Neutrophil (primary cell): ENCODE measurements around the gene UBASH3A.

Experiments used
- H3K27ac ChIP-seq: fragments of 200-600 bp; sonication (generic); 2 replicates; pipeline ENCODE4 v1.5.1; 2016; ENCODE audit warnings: mild to moderate bottlenecking, moderate library complexity
- H3K27me3 ChIP-seq: fragments of 200-600 bp; sonication (generic); 2 replicates; pipeline ENCODE4 v1.6.0; 2016; ENCODE audit warnings: mild to moderate bottlenecking
- H3K36me3 ChIP-seq: fragments of 200-600 bp; sonication (generic); 2 replicates; pipeline ENCODE4 v1.5.1; 2017
- H3K4me1 ChIP-seq, 2 experiments: fragments of 200-600 bp in 1 of 2; sonication (generic) in 1 of 2; 1 replicate in 1 of 2; 2 replicates in 1 of 2; pipeline versions ENCODE4 v1.5.1 to v1.6.1; 2013 to 2016; ENCODE audit warnings: low read depth in 1 of 2, low read length in 1 of 2, mild to moderate bottlenecking in 1 of 2, moderate library complexity in 1 of 2; ENCODE audit not compliant: control insufficient read depth in 1 of 2, insufficient read depth in 1 of 2
- H3K4me3 ChIP-seq, 2 experiments: fragments of 200-600 bp in 1 of 2; sonication (generic) in 1 of 2; 1 replicate in 1 of 2; 2 replicates in 1 of 2; pipeline ENCODE4 v1.5.1; 2013 to 2016; ENCODE audit warnings: low read depth in 1 of 2, low read length in 1 of 2, mild to moderate bottlenecking in 1 of 2, moderate library complexity in 1 of 2
- H3K9me3 ChIP-seq: fragments of 200-600 bp; sonication (generic); 2 replicates; pipeline ENCODE4 v1.5.1; 2016
- TF ChIP-seq, protein P1 (sequence below): fragments of 200-600 bp; sonication (generic); IDR thresholded peaks from 2 replicates; pipeline ENCODE4 v1.5.1; 2016; ENCODE audit warnings: antibody characterized with exemption

Gene UBASH3A

DNA sequence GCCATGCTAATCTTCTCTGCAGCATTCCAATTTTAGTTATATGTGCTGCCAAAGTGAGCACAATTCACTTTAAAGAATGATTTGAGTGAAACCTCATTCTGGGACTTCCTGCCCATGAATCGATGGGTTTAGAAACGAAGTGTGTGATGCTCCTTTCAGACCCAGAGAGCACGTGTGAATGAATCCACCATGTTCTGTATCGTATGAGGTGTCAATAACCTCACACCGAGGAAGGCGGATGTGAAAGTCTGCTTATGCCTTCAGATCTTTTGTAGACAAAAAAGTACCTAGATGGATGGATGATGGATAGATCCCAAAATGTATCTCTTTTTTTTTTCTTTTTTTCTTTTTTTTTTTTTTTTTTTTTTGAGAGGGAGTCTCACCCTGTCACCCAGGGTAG is 13.8 kb downstream of the UBASH3A start:
- H3K9me3 ChIP-seq: no peaks in the 10 kb centered on the region
- no peaks in the 10 kb centered on the region for H3K36me3 ChIP-seq
- H3K4me3 ChIP-seq: no peak overlapping the region
- H3K27me3 ChIP-seq: no peaks in the 10 kb centered on the region
- TF ChIP-seq, protein P1, sequence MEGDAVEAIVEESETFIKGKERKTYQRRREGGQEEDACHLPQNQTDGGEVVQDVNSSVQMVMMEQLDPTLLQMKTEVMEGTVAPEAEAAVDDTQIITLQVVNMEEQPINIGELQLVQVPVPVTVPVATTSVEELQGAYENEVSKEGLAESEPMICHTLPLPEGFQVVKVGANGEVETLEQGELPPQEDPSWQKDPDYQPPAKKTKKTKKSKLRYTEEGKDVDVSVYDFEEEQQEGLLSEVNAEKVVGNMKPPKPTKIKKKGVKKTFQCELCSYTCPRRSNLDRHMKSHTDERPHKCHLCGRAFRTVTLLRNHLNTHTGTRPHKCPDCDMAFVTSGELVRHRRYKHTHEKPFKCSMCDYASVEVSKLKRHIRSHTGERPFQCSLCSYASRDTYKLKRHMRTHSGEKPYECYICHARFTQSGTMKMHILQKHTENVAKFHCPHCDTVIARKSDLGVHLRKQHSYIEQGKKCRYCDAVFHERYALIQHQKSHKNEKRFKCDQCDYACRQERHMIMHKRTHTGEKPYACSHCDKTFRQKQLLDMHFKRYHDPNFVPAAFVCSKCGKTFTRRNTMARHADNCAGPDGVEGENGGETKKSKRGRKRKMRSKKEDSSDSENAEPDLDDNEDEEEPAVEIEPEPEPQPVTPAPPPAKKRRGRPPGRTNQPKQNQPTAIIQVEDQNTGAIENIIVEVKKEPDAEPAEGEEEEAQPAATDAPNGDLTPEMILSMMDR: no peak
- H3K4me1 ChIP-seq: no peaks in the 10 kb centered on the region
- no peak overlapping the region for H3K27ac ChIP-seq

DNA sequence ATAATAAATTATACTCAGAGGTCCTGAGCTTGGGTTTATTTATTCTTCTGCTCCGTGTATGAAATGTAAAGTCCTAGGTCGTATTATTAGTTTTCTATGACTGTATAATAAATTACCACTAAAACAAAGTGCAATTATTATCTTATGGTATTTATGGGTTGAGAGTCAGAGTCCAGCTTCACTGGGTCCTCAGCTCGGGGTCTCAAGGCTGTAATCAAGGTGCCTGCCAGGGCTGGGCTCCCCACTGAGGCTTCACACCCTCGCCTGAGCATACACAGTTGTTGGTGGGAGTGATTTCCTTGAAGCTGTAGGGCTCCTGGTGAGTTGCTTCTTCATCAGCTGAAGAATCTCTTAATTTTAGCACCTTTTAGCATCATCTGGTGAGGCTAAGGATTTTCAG is 15.2 kb downstream of the UBASH3A start:
- Histone ChIP-seq H3K4me3 (no peak overlapping the region), H3K9me3 (no peaks in the 10 kb centered on the region), H3K36me3 (no peaks in the 10 kb centered on the region), H3K4me1 (no peaks in the 10 kb centered on the region), H3K27me3 (no peaks in the 10 kb centered on the region), H3K27ac (no peak overlapping the region)
- TF ChIP-seq, protein P1: no peak

DNA sequence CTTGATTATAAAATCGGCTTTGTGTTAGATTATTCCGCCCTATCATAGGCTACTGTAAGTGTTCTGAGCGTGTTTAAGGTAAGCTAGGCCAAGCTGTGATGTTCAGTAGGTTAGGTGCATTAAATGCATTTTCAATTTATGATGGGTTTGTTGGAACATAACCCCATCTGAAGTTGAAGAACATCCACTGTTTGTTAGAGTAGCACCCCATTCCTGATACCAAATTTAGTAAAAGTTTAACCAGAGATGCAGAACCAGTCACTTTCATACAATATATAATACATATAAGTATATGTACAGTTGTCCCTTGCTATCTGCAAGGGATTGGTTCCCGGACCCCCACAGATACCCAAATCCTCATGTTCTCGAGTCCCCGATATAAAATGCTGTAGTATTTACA is 16.1 kb downstream of the UBASH3A start:
- no peak overlapping the region for H3K27ac ChIP-seq
- H3K4me3 ChIP-seq: no peak overlapping the region
- TF ChIP-seq, protein P1: no peak
- no peaks in the 10 kb centered on the region for H3K9me3 ChIP-seq
- no peaks in the 10 kb centered on the region for H3K27me3 ChIP-seq
- H3K4me1 ChIP-seq: peaks cover 4 to 7% of the 10 kb centered on the region in 2 experiments
- no peaks in the 10 kb centered on the region for H3K36me3 ChIP-seq

DNA sequence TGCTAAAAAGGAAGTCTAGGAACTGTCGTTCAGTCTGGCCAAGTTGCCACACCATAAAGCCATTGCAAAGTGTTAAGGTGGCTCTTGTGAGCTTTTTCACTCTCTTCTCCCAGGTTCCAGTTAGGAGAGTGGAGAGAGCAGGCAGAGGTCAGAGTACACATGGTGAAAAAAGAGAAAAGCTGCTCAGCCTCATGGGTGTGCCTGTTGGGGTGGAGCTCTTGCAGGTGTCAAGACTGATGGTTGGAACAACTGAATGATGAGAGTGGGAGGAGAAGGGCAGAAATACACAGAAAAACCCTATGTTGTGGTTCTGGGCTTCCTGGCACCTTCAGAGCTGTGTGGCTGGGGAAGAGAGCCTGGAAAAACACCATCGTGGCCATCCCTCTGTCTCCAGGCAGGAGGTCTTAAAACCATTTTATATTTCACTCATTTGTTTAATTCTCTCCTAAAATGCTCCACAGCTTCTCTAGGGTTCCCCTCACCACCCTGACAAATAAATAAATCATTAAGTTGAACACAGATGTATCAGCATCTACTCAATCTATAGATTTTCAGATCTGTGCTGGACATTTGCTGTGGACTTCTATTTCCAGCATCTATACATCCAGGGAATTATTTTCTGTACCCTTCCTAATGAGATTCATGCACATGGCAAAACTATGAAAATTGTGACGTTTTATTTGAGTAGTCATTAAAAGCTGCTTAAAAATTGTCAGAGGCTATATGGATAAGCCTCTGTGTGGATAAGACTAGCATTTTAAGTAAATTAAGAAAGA is 17.5 kb downstream of the UBASH3A start:
- TF ChIP-seq, protein P1: no peak
- H3K27ac ChIP-seq: no peak overlapping the region
- peaks cover 11 to 16% of the 10 kb centered on the region in 2 experiments for H3K4me1 ChIP-seq
- no peaks in the 10 kb centered on the region for H3K27me3 ChIP-seq
- no peaks in the 10 kb centered on the region for H3K9me3 ChIP-seq
- no peaks in the 10 kb centered on the region for H3K36me3 ChIP-seq
- no peak overlapping the region for H3K4me3 ChIP-seq

GRCh38 chr21:42423197-42423675 is 19.5 kb downstream of the UBASH3A start:
- Histone ChIP-seq H3K4me1 (peaks cover 11 to 16% of the 10 kb centered on the region in 2 experiments), H3K36me3 (no peaks in the 10 kb centered on the region), H3K9me3 (no peaks in the 10 kb centered on the region), H3K27ac (no peak overlapping the region), H3K4me3 (no peak overlapping the region), H3K27me3 (no peaks in the 10 kb centered on the region)
- TF ChIP-seq, protein P1: no peak
